Activated CD8-positive, alpha-beta T cell treated with anti-CD3 and anti-CD28 coated beads for 36 hours (primary cell): ENCODE data around the gene VPS41. TPM values are rescaled to one million over a fixed set of nuclear protein-coding genes. Genes with fewer than 3 reads are reported as not detected.
A peak's percentile ranks its signal among the peaks of the same experiment; 100 is the strongest.

Source experiments
- ATAC-seq: fragments of 200-7000 bp; cut with Tn5 transposase; one replicate; pipeline ENCODE4 v1.10.0; 2021; ENCODE audit warnings: mild to moderate bottlenecking, moderate library complexity
- CTCF ChIA-PET: fragments of 350-600 bp; sonication (Branson Sonifier 250); formaldehyde crosslinking; loops from one replicate; lab custom pipeline; 2021; ENCODE audit warnings: antibody characterized with exemption; lab: Charles Lee
- POLR2A ChIA-PET: fragments of 350-600 bp; sonication (Branson Sonifier 250); formaldehyde crosslinking; loops from one replicate; lab custom pipeline; 2021; ENCODE audit warnings: antibody characterized with exemption; lab: Charles Lee
- DNase-seq: peaks from one replicate; pipeline ENCODE4 v3.0.0-alpha.2; 2020
- H3K27ac Mint-ChIP-seq: one replicate; pipeline ENCODE4 v1.8.0; 2021; ENCODE audit warnings: mild to moderate bottlenecking, mixed read lengths
- H3K27me3 Mint-ChIP-seq: one replicate; pipeline ENCODE4 v1.8.0; 2021; ENCODE audit warnings: mixed read lengths
- H3K36me3 Mint-ChIP-seq: one replicate; pipeline ENCODE4 v1.8.0; 2021; ENCODE audit warnings: low read depth, mixed read lengths
- H3K4me1 Mint-ChIP-seq: one replicate; pipeline ENCODE4 v1.8.0; 2021; ENCODE audit warnings: low read depth, mixed read lengths
- H3K4me3 Mint-ChIP-seq: one replicate; pipeline ENCODE4 v1.8.0; 2021; ENCODE audit warnings: mild to moderate bottlenecking, moderate library complexity, mixed read lengths
- H3K9me3 Mint-ChIP-seq: one replicate; pipeline ENCODE4 v1.8.0; 2021; ENCODE audit warnings: mixed read lengths
- intact Hi-C: fragments of 100-400 bp; cut with micrococcal nuclease; formaldehyde crosslinking; loops from one replicate; pipeline ENCODE4 v1.10.0; 2022
- total RNA-seq, 2 experiments: library from RNA; stranded (reverse); gene quantifications; one replicate each; pipeline ENCODE4 v1.2.3, GENCODE V29; 2021
- TF ChIP-seq, protein P1 (sequence below): fragments of 200-600 bp; IDR thresholded peaks from one replicate; pipeline ENCODE4 v1.8.0; 2022; ENCODE audit warnings: antibody characterized with exemption, mild to moderate bottlenecking

The VPS41 gene
- 10 to 100 TPM; 47.4 to 56.4 TPM for total RNA-seq

DNA sequence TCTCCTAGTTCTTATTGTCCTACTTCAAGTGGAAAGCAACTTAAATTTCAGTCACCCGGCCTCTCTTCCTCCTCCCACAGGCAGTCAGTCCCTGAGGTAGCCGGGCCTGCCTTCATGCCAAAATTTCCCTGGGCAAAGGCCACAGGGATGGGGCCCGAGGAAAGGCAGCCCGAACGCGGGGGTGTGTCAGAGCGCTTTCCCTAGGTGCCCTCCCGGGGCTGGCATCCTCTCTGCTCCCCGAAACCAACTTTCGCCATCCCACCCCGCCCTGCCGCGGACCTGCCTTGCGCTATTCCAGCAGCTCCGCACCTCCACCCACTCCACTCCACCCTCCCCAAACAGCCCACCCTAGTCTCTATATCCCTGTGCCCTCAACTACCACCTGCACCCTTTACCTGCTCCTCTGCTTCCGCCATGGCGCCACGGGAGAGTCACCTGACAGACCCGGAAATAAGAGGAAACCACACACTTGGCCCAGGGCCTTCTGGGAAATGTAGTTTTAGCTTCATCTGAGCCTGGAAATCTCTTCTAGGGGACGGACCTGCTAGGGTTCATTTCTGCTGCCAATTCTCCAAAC lies at the start of gene VPS41:
TSS of gene VPS41 (minus strand) at position 433 of the 577 bp plus-strand sequence. CDS start at position 416, 17 bp downstream.
- Mint-ChIP-seq H3K4me1 (peaks cover 26% of the 10 kb centered on the region), H3K27me3 (no peaks in the 10 kb centered on the region), H3K9me3 (no peaks in the 10 kb centered on the region), H3K36me3 (peaks cover 2% of the 10 kb centered on the region), H3K4me3 (peak within 1 kb of the TSS; percentile 95), H3K27ac (peak within 1 kb of the TSS; percentile 88)
- ChIA-PET POLR2A (interaction anchor here (0.6 to 0.7 kb wide), 2 partner anchors 11 to 17 kb away, joined by 3 read pairs; no protein-coding TSS in a partner anchor), CTCF (interaction anchor here (1.3 kb wide), 1 partner anchor 9 kb away, joined by 4 read pairs; no protein-coding TSS in a partner anchor)
- intact Hi-C loops = no loop called here
- ATAC-seq = peak; percentile 97
- DNase-seq = peak; percentile 88
- TF ChIP-seq, protein P1, sequence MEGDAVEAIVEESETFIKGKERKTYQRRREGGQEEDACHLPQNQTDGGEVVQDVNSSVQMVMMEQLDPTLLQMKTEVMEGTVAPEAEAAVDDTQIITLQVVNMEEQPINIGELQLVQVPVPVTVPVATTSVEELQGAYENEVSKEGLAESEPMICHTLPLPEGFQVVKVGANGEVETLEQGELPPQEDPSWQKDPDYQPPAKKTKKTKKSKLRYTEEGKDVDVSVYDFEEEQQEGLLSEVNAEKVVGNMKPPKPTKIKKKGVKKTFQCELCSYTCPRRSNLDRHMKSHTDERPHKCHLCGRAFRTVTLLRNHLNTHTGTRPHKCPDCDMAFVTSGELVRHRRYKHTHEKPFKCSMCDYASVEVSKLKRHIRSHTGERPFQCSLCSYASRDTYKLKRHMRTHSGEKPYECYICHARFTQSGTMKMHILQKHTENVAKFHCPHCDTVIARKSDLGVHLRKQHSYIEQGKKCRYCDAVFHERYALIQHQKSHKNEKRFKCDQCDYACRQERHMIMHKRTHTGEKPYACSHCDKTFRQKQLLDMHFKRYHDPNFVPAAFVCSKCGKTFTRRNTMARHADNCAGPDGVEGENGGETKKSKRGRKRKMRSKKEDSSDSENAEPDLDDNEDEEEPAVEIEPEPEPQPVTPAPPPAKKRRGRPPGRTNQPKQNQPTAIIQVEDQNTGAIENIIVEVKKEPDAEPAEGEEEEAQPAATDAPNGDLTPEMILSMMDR = no peak

DNA sequence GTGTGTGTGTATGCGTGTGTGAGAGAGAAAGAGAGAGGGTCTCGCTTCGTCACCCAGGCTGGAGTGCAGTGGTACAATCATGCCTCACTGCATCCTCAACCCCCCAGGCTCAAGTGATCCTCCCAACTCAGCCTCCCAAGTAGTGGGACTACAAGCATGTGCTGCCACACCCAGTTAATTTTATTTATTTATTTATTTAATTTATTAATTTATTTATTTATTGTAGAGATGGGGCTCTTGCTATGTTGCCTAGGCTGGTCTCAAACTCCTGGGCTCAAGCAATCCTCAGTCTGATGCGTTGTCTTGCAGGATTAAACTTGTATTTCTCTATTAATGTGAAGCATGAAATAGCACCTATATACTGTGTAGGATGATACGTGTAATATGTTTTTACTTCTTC lies 46.9 kb upstream of the VPS41 start:
- peaks cover 17% of the 10 kb centered on the region for H3K27me3 Mint-ChIP-seq
- H3K36me3 Mint-ChIP-seq = no peaks in the 10 kb centered on the region
- ChIA-PET CTCF (no interaction called here), POLR2A (no interaction called here)
- no peak overlapping the region for H3K4me3 Mint-ChIP-seq
- TF ChIP-seq, protein P1 = no peak
- H3K9me3 Mint-ChIP-seq = no peaks in the 10 kb centered on the region
- no peak overlapping the region for H3K27ac Mint-ChIP-seq
- intact Hi-C loops = no loop called here
- no peak for DNase-seq
- no peak for ATAC-seq
- no peaks in the 10 kb centered on the region for H3K4me1 Mint-ChIP-seq

DNA sequence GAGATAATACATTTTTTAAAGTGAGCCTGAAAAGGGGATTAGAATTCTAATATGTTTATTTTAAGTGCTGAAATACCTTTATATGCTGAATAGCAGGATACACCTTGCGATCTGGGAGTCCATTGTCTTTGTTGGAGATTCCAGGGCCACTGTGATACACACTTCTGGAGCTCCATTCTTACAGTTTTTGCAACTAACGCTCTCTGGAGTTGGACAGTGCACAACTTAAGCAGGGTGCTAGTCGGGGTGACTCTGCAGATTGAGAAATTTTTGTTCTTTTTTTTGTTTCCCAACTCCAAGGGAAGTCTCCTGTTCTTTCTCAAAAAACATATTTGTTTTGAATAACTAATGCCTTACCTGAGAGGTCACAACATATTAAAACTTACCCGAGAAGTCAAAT lies 45.0 kb upstream of the VPS41 start:
- ChIA-PET POLR2A (no interaction called here), CTCF (no interaction called here)
- H3K27ac Mint-ChIP-seq = no peak overlapping the region
- H3K36me3 Mint-ChIP-seq = no peaks in the 10 kb centered on the region
- DNase-seq = no peak
- ATAC-seq = no peak
- TF ChIP-seq, protein P1 = no peak
- intact Hi-C loops = no loop called here
- H3K27me3 Mint-ChIP-seq = peaks cover 15% of the 10 kb centered on the region
- H3K9me3 Mint-ChIP-seq = no peaks in the 10 kb centered on the region
- no peaks in the 10 kb centered on the region for H3K4me1 Mint-ChIP-seq
- no peak overlapping the region for H3K4me3 Mint-ChIP-seq

DNA sequence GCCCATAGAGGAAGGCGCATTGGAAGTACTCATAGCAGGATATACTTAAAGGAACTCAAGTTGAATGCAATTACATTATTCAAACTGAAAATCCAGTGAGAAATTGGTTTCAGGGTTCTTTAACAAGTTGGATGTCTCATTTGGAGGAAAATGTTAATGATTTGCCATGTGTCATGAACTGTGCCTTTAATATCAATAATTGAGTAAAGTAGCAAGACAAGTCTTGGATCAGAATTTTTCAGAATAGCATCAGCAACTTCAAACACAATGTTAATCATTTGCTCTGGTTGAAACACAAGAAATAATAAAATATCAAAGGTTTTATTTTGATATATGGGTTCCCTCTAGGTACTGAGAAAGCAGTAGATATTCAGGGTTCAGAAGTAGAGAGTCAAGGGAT lies 44.2 kb upstream of the VPS41 start:
- no peak overlapping the region for H3K4me3 Mint-ChIP-seq
- no peak for DNase-seq
- no peak overlapping the region for H3K27ac Mint-ChIP-seq
- POLR2A ChIA-PET = no interaction called here
- H3K36me3 Mint-ChIP-seq = no peaks in the 10 kb centered on the region
- TF ChIP-seq, protein P1 = no peak
- CTCF ChIA-PET = no interaction called here
- H3K27me3 Mint-ChIP-seq = peaks cover 15% of the 10 kb centered on the region
- no peaks in the 10 kb centered on the region for H3K4me1 Mint-ChIP-seq
- intact Hi-C loops = no loop called here
- H3K9me3 Mint-ChIP-seq = no peaks in the 10 kb centered on the region
- ATAC-seq = no peak

DNA sequence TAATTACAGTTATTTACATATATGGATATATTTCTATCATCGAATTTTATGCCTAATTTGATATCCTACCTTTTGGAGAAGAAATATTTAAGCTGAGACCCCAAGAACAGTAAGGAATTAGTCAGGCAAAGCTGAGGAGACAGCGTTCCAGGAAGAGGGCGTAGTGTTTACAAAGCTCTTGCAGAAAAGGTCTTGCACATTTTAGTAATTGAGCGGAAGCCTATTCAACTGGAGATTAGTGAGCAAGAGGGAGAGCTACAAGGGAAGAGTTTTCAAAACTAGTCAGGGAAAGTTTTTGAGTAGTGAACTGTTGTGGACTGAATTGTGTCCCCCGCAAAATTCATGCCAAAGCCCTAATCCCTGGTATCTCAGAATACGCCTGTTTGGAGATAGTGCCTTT lies 42.2 kb upstream of the VPS41 start:
- intact Hi-C loops = no loop called here
- CTCF ChIA-PET = no interaction called here

More for the DNA sequence above, 42.2 kb upstream of the VPS41 start:
- H3K4me3 Mint-ChIP-seq = no peak overlapping the region
- H3K4me1 Mint-ChIP-seq = no peaks in the 10 kb centered on the region
- DNase-seq (no peak), ATAC-seq (no peak)
- no peak overlapping the region for H3K27ac Mint-ChIP-seq
- no peaks in the 10 kb centered on the region for H3K9me3 Mint-ChIP-seq
- H3K36me3 Mint-ChIP-seq = no peaks in the 10 kb centered on the region
- POLR2A ChIA-PET = no interaction called here
- H3K27me3 Mint-ChIP-seq = peaks cover 11% of the 10 kb centered on the region
- TF ChIP-seq, protein P1 = no peak
